Midbrain (tissue), 1 donor: ENCODE measurements around the gene GMFB.
"Not testable (repeated sequence)": the region's sequence is repeated elsewhere in the genome, so short reads cannot be mapped to it uniquely, and the experiment has no call there.

Experiments
- DNase-seq: peaks from one replicate; lab custom pipeline; 2025; lab: John Stamatoyannopoulos, UW

Gene GMFB

DNA sequence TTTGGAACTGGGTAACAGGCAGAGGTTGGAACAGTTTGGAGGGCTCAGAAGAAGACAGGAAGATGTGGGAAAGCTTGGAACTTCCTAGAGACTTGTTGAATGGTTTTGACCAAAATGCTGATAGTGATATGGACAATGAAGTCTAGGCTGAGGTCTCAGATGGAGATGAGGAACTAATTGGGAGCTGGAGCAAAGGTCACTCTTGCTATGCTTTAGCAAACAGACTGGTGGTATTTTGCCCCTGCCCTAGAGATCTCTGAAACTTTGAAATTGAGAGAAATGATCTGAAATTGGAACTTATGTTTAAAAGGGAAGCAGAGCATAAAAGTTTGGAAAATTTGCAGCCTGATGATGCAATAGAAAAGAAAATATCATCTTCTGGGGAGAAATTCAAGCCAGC, 30.2 kb downstream of the GMFB start:
- DNase-seq: not testable (repeated sequence)

DNA sequence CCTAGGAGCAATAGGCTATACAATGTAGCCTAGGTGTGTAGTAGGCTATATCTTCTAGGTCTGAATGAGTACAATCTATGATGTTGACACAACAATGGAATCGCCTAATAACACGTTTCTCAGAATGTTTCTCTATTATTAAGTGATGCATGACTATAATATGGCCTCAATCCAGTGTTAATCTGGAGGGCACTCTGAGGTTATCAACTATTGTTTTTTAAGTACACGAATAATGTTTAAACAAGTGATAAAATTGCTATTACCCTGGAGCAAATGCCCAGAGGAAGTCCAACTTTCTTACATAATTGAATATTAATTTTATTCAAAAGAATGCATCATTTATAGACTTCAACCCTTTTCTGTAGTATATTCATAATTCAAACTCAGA, 31.2 kb downstream of the GMFB start:
- no peak for DNase-seq

DNA sequence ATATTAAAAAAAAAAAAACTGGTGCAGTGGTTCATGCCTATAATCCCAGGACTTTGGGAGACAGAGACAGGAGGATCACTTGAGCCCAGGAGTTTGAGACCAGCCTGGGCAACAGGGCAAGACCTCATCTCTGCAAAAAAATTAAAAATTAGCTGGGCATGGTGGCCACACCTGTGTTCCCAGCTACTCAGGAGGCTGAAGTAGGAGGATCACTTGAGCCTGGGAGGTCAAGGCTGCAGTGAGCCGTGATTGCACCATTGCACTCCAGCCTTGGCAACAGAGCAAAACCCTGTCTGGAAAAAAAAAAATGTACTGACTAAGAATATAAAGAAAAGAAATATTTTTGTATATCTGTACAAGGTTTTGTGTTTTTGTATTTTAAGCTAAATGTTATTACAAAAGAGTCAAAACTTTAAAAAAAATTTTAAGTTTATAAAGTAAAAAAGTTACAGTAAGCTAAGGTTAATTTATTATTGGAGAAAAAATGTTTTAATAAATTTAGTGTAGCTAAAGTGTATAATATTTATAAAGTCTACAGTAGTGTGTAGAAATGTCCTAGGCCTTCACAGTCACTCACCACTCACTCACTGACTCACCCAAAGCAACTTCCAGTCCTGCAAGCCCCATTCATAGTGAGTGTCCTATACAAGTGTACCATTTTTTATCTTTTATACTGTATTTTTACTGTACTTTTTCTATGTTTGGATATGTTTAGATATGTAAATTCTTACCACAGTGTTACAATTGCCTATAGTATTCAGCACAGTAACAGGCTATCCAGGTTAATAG, 31.8 kb downstream of the GMFB start:
- DNase-seq: not testable (repeated sequence)

DNA sequence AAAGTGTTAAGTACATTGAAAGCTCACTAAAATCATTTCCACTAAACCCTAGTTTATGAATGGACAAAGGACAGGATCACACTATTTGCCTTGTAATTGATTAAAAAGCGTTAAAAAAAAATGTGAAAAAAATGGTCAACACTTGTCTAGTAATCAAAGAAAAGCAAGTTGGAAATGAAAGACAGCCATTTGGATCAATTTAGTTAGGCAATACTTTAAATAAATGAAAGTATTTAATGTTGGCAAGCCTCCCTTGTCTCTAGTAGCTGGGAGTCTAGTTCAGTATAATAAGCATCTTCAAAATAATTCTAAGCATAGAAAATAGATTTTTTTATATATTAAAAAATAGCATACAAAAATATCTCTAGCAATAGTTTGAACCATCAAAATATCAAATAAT, 33.4 kb downstream of the GMFB start:
- DNase-seq: no peak

DNA sequence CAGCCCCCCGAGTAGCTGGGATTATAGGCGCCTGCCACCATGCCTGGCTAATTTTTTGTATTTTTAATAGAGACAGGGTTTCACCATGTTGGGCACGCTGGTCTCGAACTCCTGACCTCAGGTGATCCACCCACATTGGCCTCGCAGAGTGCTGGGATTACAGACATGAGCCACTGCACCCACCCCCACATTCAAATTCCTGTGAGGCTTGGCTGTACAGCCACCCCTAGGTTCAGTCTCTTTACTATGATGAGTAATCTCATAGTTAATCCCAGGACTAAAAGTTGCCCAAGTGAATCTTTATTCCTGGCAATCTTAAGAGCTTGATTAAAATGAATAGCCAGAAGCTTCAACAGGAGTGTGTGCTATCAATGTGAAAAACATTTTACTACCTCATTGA, 34.8 kb downstream of the GMFB start:
- DNase-seq: not testable (repeated sequence)

DNA sequence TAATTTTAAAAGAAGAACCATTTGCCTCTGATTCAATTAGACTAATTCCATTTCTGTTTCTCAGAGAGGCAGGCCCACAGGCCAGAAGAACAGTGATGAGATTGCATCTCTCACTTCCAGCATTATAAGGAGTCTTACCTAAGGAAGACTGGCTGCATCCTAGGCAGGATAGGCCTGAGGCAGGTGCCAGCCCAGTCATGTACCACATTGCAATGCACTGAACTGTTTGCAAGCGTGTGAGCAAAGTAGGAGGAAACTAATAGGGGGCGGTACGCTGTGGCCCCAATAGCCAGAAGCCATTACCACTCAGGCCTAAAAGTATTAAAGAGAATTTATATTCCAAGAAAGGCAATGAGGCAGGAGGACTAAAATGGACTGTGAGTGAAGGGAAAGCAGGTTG, 35.5 kb downstream of the GMFB start:
- no peak for DNase-seq

DNA sequence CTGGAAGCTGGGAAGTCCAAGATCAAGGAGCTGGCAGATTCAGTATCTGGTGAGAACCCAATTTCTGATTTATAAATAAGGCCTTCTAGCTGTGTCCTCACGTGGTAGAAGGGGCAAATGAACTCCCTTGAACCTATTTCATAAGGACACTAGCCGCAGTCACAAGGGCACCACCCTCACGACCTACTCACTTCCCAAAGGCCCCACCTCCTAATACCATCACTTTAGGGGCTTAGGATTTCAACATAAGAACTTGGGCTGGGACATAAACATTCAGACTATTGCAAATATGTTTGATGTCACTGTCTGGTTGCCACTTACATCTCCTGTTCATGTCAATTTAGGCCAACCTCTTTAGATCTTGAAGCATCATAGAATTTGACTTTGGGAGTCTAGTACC, 36.8 kb downstream of the GMFB start:
- no peak for DNase-seq

DNA sequence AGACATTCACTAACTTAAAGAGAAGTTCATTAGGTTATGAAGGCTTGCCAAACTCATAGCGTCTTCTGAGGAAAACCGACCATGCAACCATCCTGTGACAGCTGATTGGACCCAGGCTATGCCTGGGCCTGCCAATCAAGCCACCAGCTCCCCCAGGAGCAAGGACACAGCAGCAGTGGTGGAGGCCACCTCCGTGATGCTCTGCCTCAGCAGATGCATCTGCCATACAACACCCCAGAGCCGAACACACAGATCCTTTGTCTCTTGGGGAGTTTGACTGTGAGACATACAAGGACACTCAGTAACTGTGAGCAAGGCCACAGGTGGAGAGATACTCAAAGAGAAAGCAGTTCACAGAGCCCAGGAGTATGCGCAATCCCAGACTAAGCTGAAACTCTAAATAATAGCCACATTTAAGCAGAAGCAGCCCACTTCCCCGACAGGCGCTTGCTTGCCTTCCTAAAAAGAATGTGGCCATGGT, 37.6 kb downstream of the GMFB start:
- no peak for DNase-seq

DNA sequence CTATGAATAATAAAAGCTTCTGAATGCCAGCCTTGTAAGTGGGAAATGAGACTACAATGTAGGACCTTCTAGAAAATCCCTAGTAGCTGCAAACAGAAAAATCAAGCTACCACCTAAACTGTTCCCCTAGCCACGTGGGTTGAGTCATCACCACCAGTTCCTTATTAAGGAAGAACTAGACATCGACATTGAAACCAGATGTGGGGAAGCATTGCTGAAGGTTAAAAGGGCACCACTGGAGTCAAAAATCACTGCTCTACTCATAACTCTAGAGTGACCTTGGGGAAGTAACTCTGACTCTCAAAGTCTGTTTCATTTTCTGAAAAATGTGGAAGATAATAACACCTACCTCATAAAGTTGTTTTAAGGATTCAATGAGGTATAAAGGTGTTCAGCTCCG, 38.2 kb downstream of the GMFB start:
- DNase-seq: no peak

DNA sequence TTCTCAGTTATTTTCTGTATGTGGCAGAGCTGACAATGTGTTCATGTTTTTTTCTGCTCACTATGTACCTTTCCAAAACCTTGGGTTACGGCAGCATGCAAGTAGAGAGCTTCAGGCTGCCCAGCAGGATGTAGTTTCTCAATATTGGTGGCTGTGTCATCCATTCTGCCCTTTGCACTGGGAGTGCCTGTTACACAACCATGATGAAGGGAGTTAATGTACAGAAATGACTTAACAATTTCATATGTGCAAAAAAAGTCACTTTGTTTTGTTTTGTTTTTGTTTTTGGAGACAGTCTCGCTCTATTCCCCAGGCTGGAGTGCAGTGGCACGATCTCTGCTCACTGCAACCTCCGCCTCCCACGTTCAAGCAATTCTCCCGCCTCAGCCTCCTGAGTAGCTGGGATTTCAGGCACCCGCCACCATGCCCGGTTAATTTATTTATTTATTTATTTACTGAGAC, 41.5 kb downstream of the GMFB start:
- DNase-seq: no peak

DNA sequence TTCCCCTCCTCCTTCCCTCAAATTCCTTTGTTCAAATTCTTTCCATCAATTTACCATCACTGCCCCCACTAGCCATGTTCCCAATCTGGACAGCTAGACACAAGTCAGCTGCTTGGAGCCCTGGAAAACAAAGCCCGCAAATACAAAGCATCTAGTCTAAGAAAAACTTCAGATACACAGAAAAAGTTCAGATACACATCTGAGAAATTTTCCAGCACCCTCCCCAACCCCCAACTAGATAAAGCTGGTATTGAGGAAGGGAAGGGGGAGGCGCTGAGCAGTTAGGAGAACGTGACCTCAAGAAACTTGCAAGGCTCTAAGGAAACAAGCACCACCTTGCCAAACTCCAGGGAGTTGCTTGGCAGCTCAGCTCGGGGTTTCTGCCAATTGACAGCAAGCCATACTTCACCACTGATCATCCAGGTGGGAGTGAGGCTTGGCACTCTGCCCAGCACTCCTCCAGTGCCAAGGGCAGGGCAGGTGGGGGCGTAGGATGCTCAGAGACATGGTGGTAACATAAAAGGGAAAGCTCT, 42.6 kb downstream of the GMFB start:
- no peak for DNase-seq

DNA sequence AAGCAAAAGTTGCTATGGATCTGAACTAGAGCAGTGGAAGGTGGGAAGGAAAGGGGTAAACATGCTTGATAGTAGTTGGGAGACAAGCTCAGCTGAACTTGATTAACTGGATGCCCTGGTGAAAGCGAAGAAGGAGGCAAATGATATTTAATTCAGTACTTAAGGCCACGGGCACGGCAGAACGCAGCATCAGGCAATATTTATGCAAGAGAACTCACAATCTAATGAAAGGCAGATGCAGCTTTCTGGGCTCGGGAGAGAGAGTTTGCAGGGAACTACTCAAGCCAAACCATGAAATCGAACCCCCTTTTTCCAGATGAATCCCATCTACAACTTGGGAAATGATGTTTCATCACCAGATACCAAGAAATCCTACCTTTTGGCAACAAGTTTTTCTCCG, 44.1 kb downstream of the GMFB start:
- no peak for DNase-seq

DNA sequence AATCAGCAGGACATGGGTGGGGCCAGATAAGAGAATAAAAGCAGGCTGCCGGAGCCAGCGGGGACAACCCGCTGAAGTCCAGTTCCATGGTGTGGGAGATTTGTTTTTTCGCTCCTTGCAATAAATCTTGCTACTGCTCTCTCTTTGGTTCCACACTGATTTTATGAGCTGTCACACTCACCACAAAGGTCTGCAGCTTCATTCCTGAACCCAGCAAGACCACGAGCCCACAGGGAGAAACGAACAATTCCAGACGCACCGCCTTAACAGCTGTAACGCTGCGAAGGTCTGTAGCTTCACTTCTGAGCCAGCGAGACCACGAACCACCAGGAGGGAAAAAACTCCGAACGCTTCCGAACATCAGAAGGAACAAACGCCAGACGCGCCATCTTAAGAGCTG, 44.8 kb downstream of the GMFB start:
- DNase-seq: no peak

DNA sequence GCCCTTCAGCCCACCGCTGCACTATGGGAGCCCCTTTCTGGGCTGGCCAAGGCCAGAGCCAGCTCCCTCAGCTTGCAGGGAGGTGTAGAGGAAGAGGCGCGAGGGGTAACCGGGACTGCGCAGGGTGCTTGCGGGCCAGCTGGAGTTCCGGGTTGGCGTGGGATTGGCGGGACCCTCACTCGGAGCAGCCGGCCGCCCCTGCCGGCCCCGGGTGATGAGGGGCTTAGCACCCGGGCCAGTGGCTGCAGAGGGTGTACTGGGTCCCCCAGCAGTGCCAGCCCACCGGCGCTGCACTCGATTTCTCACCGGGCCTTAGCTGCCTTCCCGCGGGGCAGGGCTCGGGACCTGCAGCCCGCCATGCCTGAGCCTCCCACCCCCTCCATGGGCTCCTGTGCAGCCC, 45.8 kb downstream of the GMFB start:
- DNase-seq: not testable (repeated sequence)

DNA sequence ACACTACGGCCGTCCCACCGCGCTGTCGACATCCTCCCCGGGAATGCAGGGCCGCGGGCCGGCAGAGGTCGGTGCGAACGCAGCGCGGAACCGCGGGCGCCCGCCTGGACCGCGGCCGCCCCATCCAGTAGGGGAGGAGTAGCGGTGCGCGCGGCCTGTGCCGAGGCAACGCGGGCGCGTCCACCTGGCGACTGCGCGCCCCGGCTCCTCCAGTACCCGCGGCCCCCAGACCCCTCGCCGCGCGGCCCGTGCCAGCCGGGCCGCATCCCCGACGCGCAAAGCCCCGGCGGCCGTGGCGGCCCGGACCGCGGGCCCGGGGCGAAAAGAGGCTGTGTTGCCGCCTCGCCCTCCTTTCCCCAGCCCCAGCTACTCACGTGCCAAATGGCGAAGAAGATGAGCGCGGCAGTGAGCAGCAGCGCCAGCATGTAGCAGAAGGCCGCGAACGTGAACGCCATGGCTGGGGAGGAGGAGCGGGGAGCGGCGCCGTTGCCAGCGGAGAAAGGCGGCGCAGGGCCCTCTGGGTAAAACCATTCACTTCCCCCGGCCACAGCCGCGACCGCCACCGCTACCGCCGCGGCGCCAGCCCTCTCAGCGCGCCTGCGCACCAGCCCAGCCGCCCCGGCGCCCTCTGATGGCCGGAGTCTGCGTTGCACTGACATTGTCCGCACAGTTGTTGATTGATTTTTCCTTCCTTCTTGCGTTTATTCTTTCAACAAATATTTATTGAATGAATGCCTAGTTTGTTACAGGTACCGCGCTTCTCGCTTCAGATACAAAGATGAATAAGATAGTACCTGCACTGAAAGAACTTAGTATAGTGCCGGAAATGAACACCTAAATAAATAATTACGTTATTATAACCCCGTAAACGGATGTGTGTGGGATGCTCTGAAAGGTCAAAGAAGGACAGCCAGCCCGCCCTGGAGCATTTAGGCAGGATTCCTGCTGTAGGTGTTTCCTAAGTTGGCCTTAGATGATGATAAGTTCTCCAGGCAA, 47.6 kb downstream of the GMFB start, which contains the start of gene CNIH1:
Gene CNIH1 (minus strand): TSS at position 502 of the 996 bp plus-strand sequence. CDS start 47 bp downstream, at position 455.
- peak; percentile 92 for DNase-seq

DNA sequence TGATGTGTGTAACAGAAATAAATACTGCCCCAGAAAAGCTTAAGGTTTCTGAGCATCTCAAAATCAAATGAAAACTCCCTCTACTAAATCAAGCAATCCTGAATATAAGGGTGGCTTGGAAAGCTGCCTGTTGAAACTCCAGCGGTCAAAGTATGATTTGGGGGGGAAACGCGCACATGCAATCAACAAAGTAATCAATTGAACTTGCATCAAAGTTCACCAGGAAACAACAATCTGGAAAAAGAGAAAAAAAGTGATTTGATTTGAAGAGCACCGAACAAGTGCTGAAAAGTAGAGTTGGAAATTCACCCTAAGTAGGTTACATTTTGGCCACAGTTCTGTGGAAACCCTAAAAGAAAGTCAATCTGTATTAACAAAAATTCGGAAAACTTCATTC, 48.3 kb downstream of the GMFB start:
- DNase-seq: no peak

DNA sequence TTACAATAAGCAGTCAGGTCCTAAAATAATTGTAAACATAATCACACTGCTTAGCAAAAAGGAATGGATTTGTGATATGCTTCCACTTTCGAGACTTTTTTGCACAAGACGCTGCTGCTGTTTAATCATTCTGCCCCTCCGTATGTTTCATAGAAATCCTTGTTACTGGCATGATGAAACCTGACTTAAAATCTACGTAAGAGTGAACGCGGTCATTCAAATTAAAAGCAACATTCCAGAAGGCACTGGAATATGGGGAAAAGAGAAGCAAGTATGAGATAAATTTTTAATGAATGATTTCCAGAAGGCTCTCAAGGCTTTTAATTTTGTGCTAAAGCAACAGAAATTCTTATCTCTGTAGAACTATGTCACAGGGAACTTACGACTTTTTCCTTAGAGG, 48.7 kb downstream of the GMFB start:
- no peak for DNase-seq

DNA sequence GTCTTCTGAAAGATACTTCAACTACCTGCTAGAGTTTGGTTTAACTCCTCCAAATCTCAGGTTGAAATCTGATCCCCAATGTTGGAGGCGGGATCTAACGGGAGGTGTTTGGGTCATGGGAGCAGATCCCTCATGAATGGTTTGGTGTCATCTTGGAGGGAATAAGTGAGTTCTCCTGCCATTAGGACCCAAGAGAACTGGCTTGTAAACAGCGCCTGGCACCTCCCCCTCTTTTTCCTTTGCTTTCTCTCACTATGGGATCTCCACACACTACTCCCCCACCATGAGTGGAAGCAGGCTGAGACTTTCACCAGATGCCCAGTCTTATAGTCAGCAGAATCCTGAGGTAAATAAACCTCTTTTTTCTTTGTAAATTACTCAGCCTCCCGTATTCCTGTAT, 50.1 kb downstream of the GMFB start:
- no peak for DNase-seq

DNA sequence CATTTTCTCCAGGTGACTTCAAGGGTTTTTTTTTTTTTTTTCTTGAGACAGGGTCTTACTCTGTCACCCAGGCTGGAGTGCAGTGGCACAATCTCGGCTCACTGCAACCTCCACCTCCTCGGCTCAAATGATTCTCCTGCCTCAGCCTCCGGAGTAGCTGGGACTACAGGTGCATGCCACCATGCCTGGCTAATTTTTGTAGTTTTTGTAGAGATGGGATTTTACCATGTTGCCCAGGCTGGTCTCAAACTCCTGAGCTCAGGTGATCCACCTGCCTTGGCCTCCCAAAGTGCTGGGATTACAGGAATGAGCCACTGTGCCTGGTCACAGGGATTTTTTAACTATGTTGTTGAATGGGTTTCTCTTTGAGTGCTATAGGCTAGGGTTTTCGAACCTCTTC, 50.8 kb downstream of the GMFB start:
- not testable (repeated sequence) for DNase-seq

DNA sequence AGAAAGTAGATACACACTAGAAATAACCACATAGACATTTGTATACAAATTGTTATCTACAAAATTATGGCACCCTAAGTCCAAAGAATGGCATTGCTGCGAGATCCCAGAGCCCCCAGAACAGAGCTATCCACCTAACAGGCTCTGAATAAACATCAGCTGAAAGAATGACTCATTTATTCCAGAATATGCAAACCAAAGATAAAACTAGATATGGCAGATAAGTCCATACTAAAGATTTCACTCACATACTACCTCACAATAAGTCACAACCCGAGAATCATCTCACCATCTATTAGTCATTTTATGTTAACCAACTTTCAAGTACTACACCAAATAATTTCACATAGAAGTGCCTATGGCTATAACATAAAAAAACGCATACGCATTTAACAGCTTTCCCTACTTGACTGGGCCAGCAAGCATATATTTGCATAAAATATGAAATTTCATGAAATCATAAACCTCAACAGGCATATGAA, 53.2 kb downstream of the GMFB start:
- no peak for DNase-seq

DNA sequence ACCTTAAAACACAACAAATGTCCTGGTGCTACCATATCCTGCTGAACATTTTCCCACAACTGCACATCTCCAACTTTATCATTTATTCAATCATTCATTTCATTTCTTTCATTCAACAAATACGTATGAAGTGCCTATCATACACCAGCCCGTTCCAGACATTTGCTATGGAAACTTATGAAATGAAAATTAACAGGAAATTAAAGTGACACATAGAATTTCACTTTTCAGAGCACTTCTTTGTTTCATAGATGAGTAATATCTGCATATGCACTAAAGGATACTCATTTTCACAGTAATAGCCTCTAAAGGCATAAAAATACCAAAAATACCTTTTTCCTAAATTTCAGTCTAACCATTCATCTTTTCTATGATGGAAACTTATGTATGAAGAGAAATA, 60.3 kb downstream of the GMFB start:
- DNase-seq: no peak

DNA sequence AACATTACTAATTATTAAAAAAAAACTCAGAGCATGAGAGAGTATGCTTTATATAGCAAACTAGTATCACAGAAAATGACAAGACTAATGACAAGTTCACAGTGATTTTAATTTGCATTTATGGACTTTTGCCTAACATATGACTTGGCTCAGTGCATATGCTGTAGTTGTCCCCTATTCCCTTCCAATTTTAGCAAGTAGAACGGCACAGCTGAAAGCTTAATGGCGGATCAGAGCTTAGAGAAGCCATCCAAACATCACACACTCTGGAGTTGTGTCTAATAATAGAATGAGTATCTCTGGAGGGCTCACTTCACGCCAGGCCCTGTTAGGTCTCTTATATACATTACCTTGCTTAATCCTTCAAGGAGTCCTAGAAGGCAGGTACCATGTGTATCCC, 60.9 kb downstream of the GMFB start:
- no peak for DNase-seq
